ENCODE results near the gene SEC23B. TPM values are rescaled to one million over a fixed set of nuclear protein-coding genes. Genes with fewer than 3 reads are reported as not detected.
A peak's percentile ranks its signal among the peaks of the same experiment; 100 is the strongest.

SEC23B gene
- total RNA-seq, 2 experiments from 2014 or later = 29.2 to 32.8 TPM

DNA sequence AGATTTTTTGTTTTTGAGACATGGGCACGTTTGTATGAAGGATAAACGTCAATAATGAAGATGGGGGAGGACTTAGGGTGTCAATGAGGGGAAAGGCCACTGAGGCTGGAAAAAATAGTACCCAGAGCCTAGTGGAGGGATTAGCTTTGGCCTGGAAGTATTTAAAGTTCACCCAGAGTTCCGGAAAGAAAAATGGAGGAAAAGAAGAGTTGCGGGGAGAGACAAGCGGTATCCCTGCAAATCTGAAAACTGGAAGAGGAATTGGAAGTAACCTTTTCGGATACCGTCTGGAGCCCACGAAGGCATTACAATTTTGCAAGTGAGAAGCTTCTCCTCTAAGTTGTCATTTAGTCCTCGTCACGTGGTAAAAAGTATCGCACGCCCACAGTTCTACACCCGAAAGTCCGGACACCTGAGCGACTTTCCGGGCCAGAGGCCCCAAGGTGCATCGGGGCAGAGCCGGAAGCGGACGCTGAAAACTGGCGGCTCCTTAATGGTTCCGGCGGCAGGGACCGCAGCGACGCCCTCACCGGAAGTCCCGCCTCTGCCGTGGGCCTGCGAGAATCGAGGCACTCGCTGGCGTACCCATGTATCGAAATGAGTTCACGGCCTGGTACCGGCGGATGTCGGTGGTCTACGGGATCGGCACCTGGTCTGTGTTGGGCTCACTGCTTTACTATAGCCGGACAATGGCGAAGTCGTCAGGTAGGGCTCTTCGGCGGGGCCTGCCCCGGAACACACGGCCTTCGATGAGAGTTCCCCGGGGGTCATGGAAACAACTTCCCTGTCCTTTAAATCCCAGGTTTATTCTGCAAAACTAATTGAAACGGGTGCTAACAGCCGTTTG is 59.4 kb downstream of the SEC23B start, which contains the start of gene SMIM26:
Gene SMIM26 (plus strand): TSS at position 541 of the 847 bp plus-strand sequence. CDS start 47 bp downstream, at position 588.
- intact Hi-C loops (cut with DNase I, micrococcal nuclease) = loop anchor here (1.0 to 10.0 kb wide), 12 partner anchors 22 to 1448 kb away; partner anchors contain the start of genes DZANK1 (in 2 of the 2), POLR3F (in 2 of the 2), DTD1 (in 1 of the 2) and MGME1 (in 1 of the 2)
- Histone ChIP-seq H3K27me3 (ENCODE audit: control insufficient read depth in 1 of 2, insufficient read depth in 2 of 2, low read length in 2 of 2) (no peaks in the 10 kb centered on the region), H3K4me3 (ENCODE audit: low read length) (peak within 1 kb of the TSS; percentile 91), H3K4me1 (ENCODE audit: insufficient read depth, low read length) (peaks cover 20% of the 10 kb centered on the region), H3K36me3 (ENCODE audit: insufficient read depth, low read length) (peaks cover 32% of the 10 kb centered on the region), H3K27ac (ENCODE audit: low read depth in 1 of 2, low read length in 2 of 2) (peak within 1 kb of the TSS; percentile 82 to 94), H3K9me3 (ENCODE audit: control insufficient read depth in 1 of 2, insufficient read depth in 1 of 2, low read length in 2 of 2) (no peaks in the 10 kb centered on the region)
- H3K9me3 Mint-ChIP-seq = no peaks in the 10 kb centered on the region
- peak; percentile 99 for ATAC-seq (ENCODE audit: poor library complexity)
- H3K27ac Mint-ChIP-seq = peak within 1 kb of the TSS; percentile 100
- peaks cover 28% of the 10 kb centered on the region for H3K4me1 Mint-ChIP-seq (ENCODE audit: low read depth)
- no peaks in the 10 kb centered on the region for H3K27me3 Mint-ChIP-seq
- H3K36me3 Mint-ChIP-seq (ENCODE audit: low read depth) = peaks cover 51% of the 10 kb centered on the region
- peak; percentile 90 to 97 (median 94) for DNase-seq
- TF ChIP-seq, protein P1, sequence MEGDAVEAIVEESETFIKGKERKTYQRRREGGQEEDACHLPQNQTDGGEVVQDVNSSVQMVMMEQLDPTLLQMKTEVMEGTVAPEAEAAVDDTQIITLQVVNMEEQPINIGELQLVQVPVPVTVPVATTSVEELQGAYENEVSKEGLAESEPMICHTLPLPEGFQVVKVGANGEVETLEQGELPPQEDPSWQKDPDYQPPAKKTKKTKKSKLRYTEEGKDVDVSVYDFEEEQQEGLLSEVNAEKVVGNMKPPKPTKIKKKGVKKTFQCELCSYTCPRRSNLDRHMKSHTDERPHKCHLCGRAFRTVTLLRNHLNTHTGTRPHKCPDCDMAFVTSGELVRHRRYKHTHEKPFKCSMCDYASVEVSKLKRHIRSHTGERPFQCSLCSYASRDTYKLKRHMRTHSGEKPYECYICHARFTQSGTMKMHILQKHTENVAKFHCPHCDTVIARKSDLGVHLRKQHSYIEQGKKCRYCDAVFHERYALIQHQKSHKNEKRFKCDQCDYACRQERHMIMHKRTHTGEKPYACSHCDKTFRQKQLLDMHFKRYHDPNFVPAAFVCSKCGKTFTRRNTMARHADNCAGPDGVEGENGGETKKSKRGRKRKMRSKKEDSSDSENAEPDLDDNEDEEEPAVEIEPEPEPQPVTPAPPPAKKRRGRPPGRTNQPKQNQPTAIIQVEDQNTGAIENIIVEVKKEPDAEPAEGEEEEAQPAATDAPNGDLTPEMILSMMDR (IDR thresholded peaks at IDR 0.05) = no peak
- H3K4me3 Mint-ChIP-seq = peak within 1 kb of the TSS; percentile 99
- ChIA-PET POLR2A (interaction anchor here (0.6 to 5.4 kb wide), 12 partner anchors 18 to 599 kb away, joined by 3 to 64 read pairs (median 4); partner anchors contain the start of genes DTD1, DZANK1, KAT14 and PET117), CTCF (interaction anchor here (1.7 kb wide), 1 partner anchor 60 kb away, joined by 8 read pairs; the partner anchor contains the start of gene SEC23B)

DNA sequence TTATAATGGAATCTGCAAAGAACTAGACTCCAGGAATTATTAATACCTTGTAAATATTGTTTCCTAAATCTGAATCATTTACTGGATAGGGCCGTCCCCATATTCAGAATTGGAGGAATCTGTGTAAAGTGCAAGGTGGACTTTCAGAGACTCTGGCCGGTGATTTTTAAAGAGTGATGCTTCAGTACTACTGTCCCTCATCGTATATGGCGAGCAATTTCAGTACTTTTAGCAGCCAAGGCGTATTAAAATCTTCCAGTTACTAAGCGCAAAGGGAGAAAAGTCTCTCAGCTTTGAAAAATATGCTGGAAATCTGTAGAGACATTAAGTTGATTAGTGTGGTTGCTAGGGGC is 60.0 kb downstream of the SEC23B start:
- TF ChIP-seq, protein P1 (IDR thresholded peaks at IDR 0.05) = no peak
- Mint-ChIP-seq H3K4me3 (peak overlapping the region; percentile 99), H3K27me3 (no peaks in the 10 kb centered on the region), H3K4me1 (ENCODE audit: low read depth) (peaks cover 28% of the 10 kb centered on the region), H3K27ac (peak overlapping the region; percentile 100), H3K36me3 (ENCODE audit: low read depth) (peaks cover 53% of the 10 kb centered on the region), H3K9me3 (no peaks in the 10 kb centered on the region)
- H3K9me3 ChIP-seq (ENCODE audit: control insufficient read depth in 1 of 2, insufficient read depth in 1 of 2, low read length in 2 of 2) = no peaks in the 10 kb centered on the region
- ChIA-PET CTCF (no interaction called here), POLR2A (interaction anchor here (1.0 to 5.4 kb wide), 4 partner anchors 21 to 280 kb away, joined by 4 to 64 read pairs (median 8); partner anchors contain the start of genes SEC23B and ZNF133)
- no peaks in the 10 kb centered on the region for H3K27me3 ChIP-seq (ENCODE audit: control insufficient read depth in 1 of 2, insufficient read depth in 2 of 2, low read length in 2 of 2)
- intact Hi-C loops (cut with DNase I, micrococcal nuclease) = loop anchor here (1.0 to 10.0 kb wide), 12 partner anchors 21 to 1447 kb away; partner anchors contain the start of genes DZANK1 (in 2 of the 2), POLR3F (in 2 of the 2), DTD1 (in 1 of the 2) and MGME1 (in 1 of the 2)
- H3K27ac ChIP-seq (ENCODE audit: low read depth in 1 of 2, low read length in 2 of 2) = peak overlapping the region; percentile 82 to 94
- peaks cover 29% of the 10 kb centered on the region for H3K36me3 ChIP-seq (ENCODE audit: insufficient read depth, low read length)
- H3K4me3 ChIP-seq (ENCODE audit: low read length) = peak overlapping the region; percentile 91
- H3K4me1 ChIP-seq (ENCODE audit: insufficient read depth, low read length) = peaks cover 20% of the 10 kb centered on the region
- DNase-seq (no peak), ATAC-seq (ENCODE audit: poor library complexity) (peak; percentile 8)

DNA sequence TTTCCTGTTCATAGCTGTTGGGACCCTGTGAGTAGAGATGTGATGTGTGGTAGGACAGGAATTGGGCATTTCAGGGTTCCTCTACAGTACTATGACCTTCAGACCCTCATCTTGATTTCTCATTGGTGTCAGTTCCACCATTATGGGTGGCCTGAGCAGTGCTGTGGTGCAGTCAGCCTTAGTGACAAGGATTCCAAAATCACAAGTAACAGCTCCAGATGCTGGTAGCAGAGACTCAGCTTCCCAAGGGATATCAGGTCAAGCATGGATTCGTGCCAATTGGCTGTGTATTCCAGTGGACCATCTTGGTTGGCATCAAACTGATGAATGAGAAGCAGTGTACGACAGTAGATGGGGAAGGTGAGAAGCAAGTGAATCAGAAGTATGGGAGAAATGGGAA is 63.3 kb downstream of the SEC23B start:
- H3K4me1 Mint-ChIP-seq (ENCODE audit: low read depth) = peaks cover 28% of the 10 kb centered on the region
- POLR2A ChIA-PET = interaction anchor here (2.7 kb wide), 1 partner anchor 64 kb away, joined by 7 read pairs; no protein-coding TSS in a partner anchor
- Histone ChIP-seq H3K4me1 (ENCODE audit: insufficient read depth, low read length) (peaks cover 20% of the 10 kb centered on the region), H3K9me3 (ENCODE audit: control insufficient read depth in 1 of 2, insufficient read depth in 1 of 2, low read length in 2 of 2) (no peaks in the 10 kb centered on the region), H3K36me3 (ENCODE audit: insufficient read depth, low read length) (peaks cover 25% of the 10 kb centered on the region), H3K27ac (ENCODE audit: low read depth in 1 of 2, low read length in 2 of 2) (no peak overlapping the region), H3K27me3 (ENCODE audit: control insufficient read depth in 1 of 2, insufficient read depth in 2 of 2, low read length in 2 of 2) (no peaks in the 10 kb centered on the region), H3K4me3 (ENCODE audit: low read length) (no peak overlapping the region)
- no peaks in the 10 kb centered on the region for H3K9me3 Mint-ChIP-seq
- TF ChIP-seq, protein P1 (IDR thresholded peaks at IDR 0.05) = no peak
- DNase-seq = no peak
- peak overlapping the region; percentile 50 for H3K27ac Mint-ChIP-seq
- intact Hi-C loops (cut with DNase I, micrococcal nuclease) = loop anchor here in 1 of 2 experiments (2.0 kb wide), 2 partner anchors 16 to 228 kb away; no protein-coding TSS in a partner anchor
- no peaks in the 10 kb centered on the region for H3K27me3 Mint-ChIP-seq
- H3K4me3 Mint-ChIP-seq = peak overlapping the region; percentile 59
- ATAC-seq (ENCODE audit: poor library complexity) = no peak
- peaks cover 53% of the 10 kb centered on the region for H3K36me3 Mint-ChIP-seq (ENCODE audit: low read depth)
- CTCF ChIA-PET = interaction anchor here (1.3 kb wide), 1 partner anchor 22 kb away, joined by 3 read pairs; no protein-coding TSS in a partner anchor
